Parathyroid adenoma (tissue), 2 donors: ENCODE data around the gene SH3D19.

Experiments
- H2AFZ ChIP-seq: fragments of 300-600 bp; sonication (generic); one replicate; pipeline ENCODE4 v1.7.0; 2017; ENCODE audit warnings: antibody characterized with exemption, mild to moderate bottlenecking
- H3K27ac ChIP-seq: fragments of 300-600 bp; sonication (generic); one replicate; pipeline ENCODE4 v1.7.0; 2017
- H3K27me3 ChIP-seq: fragments of 300-600 bp; sonication (generic); one replicate; pipeline ENCODE4 v1.7.0; 2017; ENCODE audit warnings: low read length; ENCODE audit not compliant: control insufficient read depth, insufficient read depth
- H3K36me3 ChIP-seq: fragments of 300-600 bp; sonication (generic); one replicate; pipeline ENCODE4 v1.7.0; 2017; ENCODE audit warnings: low read length; ENCODE audit not compliant: control insufficient read depth, insufficient read depth
- H3K4me1 ChIP-seq: fragments of 300-600 bp; sonication (generic); one replicate; pipeline ENCODE4 v1.7.0; 2017; ENCODE audit warnings: control low read depth
- H3K4me2 ChIP-seq: fragments of 300-600 bp; sonication (generic); one replicate; pipeline ENCODE4 v1.7.0; 2017; ENCODE audit warnings: low read length
- H3K4me3 ChIP-seq: fragments of 300-600 bp; sonication (generic); one replicate; pipeline ENCODE4 v1.7.0; 2017; ENCODE audit warnings: low read depth, low read length
- H3K79me2 ChIP-seq: fragments of 300-600 bp; sonication (generic); one replicate; pipeline ENCODE4 v1.7.0; 2017; ENCODE audit warnings: control low read depth
- H3K9ac ChIP-seq: fragments of 300-600 bp; sonication (generic); one replicate; pipeline ENCODE4 v1.7.0; 2017; ENCODE audit warnings: mild to moderate bottlenecking
- H3K9me3 ChIP-seq: fragments of 300-600 bp; sonication (generic); one replicate; pipeline ENCODE4 v1.7.0; 2017; ENCODE audit warnings: low read length; ENCODE audit not compliant: control insufficient read depth
- TF ChIP-seq, protein P1 (sequence below): fragments of 300-600 bp; sonication (generic); IDR thresholded peaks from one replicate; pipeline ENCODE4 v1.7.0; 2017; ENCODE audit warnings: antibody characterized with exemption, mild to moderate bottlenecking
- donor health status: primary hyperparathyroidism.

The SH3D19 gene

DNA sequence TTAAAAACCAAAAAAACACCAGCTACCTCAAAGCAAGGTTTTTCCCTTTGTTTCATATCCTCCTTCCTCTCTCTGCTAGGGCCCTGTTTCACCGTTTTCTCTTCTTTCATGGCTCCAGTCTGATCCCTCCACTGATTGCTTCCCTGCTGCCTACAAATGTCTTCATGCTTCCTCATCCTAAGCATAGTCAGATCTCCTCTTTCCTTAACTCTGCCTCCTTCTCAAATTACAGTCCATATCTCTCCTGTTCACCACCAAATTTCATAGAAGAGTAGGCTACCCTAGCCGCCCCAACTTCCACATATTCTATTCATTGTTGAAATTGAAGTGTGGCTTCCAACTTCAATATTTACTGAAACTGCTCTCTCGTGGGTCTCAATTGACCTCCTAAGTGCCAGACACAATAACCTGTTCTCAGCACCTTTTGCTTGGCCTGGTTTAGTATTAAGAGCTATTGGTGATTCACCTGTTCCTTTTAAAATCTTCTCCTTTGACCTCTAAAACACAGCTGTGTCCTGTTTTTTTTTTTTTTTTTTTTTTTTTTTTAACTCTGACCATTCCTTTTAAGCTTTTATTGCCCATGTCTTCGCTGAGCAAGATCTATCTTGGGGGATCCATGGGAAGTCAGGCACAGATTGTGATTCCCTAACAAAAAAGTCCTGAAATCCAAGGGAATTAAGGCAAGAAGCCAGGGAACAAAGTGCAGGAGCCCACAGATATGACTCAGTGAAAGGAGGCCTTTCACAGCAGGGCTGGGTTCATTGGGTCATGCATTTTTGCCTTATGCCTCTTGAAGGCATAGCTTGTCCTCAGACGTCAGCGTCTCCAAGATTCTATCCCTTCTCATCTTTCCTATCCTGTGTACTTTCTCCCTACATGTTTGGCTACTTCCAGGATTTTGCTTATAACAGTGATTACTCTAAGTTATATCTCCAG is 140.6 kb downstream of the SH3D19 start:
- Histone ChIP-seq H3K9ac (no peak overlapping the region), H3K9me3 (no peaks in the 10 kb centered on the region), H3K79me2 (no peaks in the 10 kb centered on the region), H3K27ac (no peak overlapping the region), H3K27me3 (no peaks in the 10 kb centered on the region), H3K4me2 (no peak overlapping the region), H3K4me3 (no peak overlapping the region), H2AFZ (no peak overlapping the region), H3K4me1 (no peaks in the 10 kb centered on the region), H3K36me3 (no peaks in the 10 kb centered on the region)
- TF ChIP-seq, protein P1, sequence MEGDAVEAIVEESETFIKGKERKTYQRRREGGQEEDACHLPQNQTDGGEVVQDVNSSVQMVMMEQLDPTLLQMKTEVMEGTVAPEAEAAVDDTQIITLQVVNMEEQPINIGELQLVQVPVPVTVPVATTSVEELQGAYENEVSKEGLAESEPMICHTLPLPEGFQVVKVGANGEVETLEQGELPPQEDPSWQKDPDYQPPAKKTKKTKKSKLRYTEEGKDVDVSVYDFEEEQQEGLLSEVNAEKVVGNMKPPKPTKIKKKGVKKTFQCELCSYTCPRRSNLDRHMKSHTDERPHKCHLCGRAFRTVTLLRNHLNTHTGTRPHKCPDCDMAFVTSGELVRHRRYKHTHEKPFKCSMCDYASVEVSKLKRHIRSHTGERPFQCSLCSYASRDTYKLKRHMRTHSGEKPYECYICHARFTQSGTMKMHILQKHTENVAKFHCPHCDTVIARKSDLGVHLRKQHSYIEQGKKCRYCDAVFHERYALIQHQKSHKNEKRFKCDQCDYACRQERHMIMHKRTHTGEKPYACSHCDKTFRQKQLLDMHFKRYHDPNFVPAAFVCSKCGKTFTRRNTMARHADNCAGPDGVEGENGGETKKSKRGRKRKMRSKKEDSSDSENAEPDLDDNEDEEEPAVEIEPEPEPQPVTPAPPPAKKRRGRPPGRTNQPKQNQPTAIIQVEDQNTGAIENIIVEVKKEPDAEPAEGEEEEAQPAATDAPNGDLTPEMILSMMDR: no peak

DNA sequence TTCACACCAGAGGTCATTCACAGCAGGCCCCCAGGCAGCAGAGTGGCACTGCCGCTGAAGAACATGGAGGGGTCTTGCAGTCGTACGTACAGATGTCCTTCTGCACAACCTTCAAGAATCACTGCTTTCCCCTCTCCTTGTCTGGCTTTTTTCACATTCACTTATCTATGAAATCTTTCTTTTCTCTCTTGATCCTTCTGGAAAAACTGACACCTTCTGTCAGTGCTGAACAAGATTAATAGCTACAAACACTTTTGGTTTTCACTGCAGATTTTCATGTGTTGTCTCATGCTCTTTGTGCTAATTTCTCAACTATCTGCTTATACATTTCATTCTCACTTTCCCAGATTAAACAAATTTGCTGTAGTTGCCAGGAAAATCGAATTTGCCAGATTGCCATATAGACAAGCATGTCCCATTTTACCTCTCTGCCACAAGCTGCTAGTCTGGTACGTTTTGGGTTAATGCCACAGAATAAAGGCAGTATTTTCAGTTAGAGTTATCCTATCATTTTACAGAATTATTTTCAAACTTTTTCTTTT is 142.9 kb downstream of the SH3D19 start:
- no peak overlapping the region for H3K4me2 ChIP-seq
- no peaks in the 10 kb centered on the region for H3K79me2 ChIP-seq
- no peak overlapping the region for H3K27ac ChIP-seq
- no peak overlapping the region for H3K9ac ChIP-seq
- TF ChIP-seq, protein P1: no peak
- no peaks in the 10 kb centered on the region for H3K36me3 ChIP-seq
- no peak overlapping the region for H3K4me3 ChIP-seq
- no peaks in the 10 kb centered on the region for H3K27me3 ChIP-seq
- H2AFZ ChIP-seq: no peak overlapping the region
- H3K9me3 ChIP-seq: no peaks in the 10 kb centered on the region
- H3K4me1 ChIP-seq: no peaks in the 10 kb centered on the region

GRCh38 chr4:151176685-151177084 is 148.7 kb downstream of the SH3D19 start:
- Histone ChIP-seq H3K9ac (no peak overlapping the region), H3K79me2 (no peaks in the 10 kb centered on the region), H3K4me2 (no peak overlapping the region), H3K36me3 (no peaks in the 10 kb centered on the region), H3K27ac (no peak overlapping the region), H2AFZ (no peak overlapping the region), H3K9me3 (no peaks in the 10 kb centered on the region), H3K4me1 (peaks cover 5% of the 10 kb centered on the region), H3K4me3 (no peak overlapping the region), H3K27me3 (no peaks in the 10 kb centered on the region)
- TF ChIP-seq, protein P1: no peak

GRCh38 chr4:151175754-151176631 is 149.4 kb downstream of the SH3D19 start:
- H3K36me3 ChIP-seq: no peaks in the 10 kb centered on the region
- no peak overlapping the region for H3K4me3 ChIP-seq
- no peaks in the 10 kb centered on the region for H3K27me3 ChIP-seq
- H3K9me3 ChIP-seq: no peaks in the 10 kb centered on the region
- no peak overlapping the region for H3K9ac ChIP-seq
- H2AFZ ChIP-seq: peak overlapping the region; percentile 46
- H3K79me2 ChIP-seq: no peaks in the 10 kb centered on the region
- no peak overlapping the region for H3K27ac ChIP-seq
- H3K4me1 ChIP-seq: peaks cover 5% of the 10 kb centered on the region
- TF ChIP-seq, protein P1: no peak
- H3K4me2 ChIP-seq: no peak overlapping the region
